CD4-positive, alpha-beta T cell treated with Interleukin-21 for 1 hour (primary cell): ENCODE measurements around the gene CFAP46.
"Not testable (repeated sequence)": the region's sequence is repeated elsewhere in the genome, so short reads cannot be mapped to it uniquely, and the experiment has no call there.

ENCODE experiments used
- DNase-seq: peaks from one replicate; pipeline ENCODE4 v3.0.0-alpha.2; 2020

The CFAP46 gene

DNA sequence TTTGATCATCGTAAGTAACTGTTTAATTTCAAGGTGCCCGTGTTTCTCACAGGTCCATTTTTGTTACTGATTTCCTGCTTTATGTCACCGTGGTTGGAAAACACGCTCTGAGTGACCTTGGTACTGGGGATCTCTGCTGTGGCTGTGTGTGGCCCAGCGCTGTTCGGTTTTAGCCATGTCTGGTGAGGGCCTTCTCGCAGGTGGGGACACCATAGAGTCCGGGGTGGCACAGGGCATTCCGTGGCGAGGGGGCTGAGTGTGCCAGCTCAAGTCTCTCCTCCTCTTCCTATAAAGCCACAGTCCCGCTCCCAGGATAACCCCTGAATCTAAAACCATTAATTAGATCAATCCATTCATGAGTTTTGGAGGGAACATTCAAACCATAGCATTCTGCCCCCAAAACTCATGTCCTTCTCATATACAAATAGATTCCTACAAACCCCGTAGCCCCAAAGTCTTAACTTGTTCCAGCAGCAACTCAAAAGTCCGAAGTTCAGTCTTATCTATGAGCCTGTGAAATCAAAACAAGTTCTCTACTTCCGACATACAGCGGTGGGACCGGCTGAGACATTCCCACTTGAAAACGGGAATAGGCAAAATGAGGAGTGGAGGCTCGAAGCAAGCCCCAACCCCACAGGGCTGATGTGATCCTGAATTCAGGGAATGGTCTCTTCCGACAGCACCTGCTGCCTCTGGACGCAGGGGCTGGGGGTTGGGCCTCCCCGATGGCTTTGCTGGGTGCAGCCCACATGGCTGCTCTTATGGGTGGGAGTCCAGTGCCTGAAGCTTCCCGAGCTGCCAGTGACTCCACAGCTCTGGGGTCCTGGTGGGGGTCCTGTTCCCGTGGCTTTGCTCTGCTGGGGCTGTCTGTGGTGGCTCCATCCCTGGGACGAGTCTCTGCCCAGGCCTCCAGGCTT is 101.4 kb downstream of the CFAP46 start:
- no peak for DNase-seq

DNA sequence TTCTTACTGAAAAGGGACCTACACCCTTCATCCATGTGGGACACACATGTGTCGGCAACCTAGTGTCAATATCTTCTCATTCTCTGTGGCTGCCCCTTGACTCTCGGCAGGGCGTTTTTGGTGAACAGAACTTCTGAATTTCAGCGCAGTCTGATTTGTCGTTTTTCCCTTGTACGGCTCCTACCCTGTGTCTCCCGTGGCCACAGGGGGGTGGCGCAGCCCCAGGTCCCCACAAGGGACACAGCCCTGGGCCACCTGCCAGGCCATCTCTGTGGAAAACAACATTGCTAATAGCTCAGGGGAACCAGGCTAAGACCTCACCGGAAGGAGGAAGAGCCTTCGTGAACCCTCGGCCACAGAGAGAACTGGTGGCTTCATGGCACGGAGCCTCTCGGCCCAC is 103.3 kb downstream of the CFAP46 start:
- no peak for DNase-seq

DNA sequence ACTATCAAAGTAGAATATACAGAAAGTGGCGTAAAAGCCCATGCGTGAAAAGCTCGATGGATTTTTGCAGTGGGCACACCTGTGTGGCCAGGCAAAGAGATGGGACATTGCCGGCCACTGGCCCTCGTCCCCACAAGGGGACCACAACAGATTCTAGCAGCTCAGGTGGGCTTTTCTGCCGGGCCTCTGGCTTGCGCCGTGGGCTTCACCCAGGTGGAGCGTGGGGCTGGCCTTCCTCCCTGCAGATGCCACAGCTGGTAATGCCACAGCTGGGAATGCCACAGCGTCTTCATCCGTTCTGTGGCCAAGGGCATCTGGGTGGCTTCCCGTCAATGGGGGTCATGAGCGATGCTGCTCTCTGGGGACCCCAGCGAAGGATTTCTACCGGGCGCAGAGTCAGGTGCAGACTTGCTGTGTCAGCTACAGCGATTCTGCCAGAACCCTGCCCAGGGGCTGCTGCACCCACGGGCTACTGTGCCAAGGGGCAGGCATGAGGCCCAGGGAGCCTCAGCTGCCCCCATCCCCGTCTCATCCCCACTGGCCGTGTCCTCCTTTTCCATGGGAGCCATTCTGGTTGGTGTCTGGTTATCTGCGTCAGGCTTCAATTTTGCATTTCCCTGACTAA is 103.9 kb downstream of the CFAP46 start:
- no peak for DNase-seq

DNA sequence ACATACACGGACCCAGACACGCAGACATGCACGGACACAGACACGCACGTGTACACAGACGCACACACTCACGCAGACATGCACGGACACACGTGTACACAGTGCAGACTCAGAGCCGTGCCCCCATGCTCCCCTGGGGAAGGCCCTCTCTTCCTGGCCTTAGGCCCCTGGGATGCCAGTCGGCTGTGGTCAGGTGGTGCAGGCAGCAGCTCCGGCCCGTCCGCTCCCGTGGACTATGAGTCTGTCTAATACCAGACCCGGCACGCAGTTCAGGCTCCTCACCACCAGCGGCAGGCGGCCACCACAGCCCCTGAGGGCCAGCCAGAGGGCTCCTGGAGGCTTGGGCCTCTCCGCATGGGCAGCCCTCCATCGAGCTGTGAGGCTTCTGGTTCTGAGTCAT is 104.5 kb downstream of the CFAP46 start:
- DNase-seq = no peak

DNA sequence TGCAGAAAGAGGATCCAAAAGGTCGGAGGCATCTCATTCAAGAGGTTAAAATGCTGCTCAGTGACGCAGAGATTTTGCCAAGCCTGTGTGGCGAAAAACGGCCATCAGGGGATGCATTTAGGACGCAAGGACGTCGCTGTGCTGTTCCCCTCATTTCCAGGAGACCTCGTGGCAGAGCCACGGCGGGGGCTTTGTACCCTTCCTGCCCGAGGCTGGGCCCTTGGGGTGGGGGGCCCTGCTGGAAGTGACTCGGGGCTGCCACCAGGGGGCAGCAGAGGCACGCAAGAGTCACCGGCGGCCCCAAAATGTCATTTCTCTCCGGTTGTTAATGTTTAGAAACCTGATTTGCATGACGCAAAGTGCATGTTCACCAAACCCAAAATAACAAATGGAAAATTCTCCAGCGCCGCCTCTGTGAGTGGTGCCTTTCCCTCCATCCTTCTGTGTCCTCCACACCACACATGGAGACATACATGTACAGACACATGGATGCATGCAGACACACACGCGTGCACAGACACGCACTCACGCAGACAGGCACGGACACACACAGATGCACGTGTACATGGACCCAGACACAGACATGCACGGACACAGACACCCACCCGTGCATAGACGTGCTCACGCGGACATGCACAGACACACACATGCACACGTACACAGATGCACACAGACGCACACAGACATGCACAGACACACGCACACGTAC is 105.4 kb downstream of the CFAP46 start:
- DNase-seq = peak; percentile 16

DNA sequence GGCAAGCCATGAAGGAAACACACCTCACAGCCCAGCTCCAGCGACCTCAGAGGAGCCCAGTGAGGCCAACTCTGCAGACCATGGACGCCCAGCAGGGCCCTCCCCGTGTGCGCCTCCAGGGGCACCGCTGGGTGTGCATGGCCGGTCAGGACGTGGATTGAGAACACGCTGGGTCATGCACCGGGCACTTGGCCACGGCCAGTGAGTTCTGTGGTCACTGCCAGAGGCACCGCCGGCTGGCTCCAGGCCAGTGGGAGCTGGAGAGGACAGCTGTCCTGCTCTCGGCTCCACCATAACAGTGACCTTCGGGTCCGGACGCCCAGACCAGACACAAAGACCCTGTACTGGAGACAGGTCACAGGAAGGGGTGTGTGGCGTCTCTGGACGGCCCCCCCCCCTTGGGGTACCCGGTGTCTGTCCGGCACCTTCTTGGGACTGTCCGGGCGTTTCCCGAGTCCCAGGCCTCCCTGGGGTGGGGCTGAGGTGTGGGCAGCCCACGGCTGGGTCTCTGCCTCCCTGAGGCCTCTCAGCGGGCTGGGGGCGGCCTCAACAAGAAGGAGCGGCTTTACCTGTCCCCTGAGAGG is 106.0 kb downstream of the CFAP46 start:
- no peak for DNase-seq

DNA sequence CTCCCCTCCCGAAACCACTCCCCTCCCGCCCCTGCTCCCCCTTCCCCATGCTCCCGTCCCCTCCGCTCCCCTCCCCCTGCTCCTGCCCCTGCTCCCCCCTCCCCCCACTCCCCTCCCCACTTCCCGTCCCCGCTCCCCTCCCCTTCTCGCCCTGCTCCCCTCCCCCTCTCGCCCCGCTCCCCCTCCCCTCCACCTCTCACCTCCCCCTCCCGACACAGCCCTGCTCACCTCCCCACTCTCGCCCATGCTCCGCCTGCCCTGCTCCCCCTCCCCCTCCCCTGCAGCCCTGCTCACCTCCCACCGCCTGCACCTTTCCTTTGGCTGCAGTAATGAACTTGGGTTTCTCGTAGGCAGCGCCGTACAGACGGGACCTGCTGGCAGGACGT is 106.5 kb downstream of the CFAP46 start:
- no peak for DNase-seq

DNA sequence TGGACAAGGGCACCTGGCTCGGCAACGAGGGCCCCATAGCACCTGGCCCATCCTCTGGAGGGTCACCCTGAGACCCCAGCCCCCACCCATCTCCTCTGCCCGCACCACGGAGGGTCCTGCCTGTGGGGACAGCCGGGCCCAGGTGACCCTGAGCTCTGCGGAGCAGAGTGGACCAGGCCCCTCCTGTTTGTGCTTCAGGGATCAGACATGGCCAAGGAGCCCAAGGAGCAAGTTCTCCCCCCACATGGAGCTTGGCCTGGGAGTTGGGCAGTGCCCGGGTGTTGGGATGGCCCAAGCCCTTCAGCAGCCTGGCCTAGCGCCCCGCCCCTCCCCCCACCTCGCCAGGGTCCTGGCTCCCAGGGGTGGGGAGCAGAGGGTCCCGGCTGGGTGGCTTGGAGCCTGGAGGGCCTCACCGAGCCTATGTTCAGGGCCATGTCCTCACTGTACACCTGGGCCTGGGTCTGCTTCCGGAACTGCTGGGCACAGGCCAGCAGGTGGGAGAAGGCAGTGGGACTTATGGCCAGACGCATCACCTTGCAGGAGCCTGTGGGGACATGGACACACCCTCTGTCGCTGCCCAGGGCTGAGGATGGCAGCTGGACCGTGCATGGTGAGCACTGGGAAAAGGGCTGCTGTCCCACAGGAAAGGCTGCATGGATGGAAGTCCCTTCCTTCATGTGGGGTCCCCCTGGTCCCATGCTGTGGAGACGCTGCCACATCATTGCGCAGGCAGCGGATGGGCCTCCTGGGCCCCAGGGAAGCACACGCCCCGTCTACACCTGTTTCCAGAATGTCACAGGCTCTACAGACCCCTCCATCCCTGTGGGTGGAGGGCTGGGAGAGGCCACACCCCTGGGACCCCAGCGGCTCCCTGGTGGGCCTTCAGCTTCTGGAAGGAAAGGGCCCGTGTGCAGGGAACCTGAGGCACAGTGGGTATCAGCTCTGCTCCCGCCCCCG is 107.2 kb downstream of the CFAP46 start:
- DNase-seq = no peak

DNA sequence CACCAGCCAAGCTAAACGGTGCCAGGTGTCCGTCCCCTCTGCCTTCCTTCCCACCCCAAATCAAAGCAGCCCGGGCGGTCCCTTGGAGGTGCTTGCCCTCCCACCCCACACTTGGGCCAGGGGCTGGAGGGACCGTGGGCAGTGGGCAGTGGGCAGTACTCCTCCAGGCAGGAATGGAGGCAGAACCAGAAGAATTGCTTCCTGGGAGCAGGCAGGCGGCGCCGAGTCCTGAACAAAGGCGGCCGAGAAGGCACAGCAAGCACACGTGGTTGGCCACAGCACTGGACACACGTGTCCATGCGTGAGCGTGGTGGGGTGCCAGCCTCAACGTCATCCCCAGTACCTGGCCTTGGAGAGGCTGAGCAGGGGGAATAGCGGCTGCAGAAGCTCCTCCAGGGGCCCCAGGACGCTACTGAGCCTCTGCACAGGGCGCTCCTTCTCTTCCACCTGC is 108.0 kb downstream of the CFAP46 start:
- no peak for DNase-seq

DNA sequence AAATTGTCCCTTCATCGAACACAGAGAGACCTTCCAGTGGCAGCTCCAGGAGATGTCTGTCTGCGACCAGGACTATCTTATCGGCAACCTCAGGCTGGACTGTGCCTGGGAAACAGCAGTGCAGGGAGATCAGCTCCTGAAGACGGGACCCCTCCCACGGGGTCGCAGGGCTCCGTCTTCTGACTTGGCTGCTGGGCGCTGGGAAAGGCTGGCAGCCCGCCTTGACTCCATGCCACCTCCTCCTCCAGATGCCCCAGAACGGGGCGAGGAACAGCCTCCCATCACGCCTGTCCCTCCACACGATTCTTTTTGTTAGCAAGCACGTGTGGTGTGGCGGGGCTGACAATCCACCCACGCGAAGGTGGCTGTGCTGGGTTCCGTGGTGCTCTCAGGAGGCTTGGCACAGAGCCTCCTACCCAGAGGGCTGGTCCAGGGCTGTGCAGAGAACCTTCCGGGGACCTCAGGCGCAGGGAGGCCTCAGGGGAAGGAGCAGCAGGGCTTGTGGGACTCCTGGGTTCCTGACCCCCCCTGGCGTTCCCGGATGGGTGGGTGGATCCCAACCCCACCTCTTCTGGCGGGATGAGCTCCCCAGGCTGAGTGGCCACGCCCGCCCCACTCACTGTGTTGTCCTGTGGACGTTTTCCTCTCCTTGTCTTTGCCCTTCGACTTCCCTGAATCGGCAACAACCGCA is 108.8 kb downstream of the CFAP46 start:
- no peak for DNase-seq

DNA sequence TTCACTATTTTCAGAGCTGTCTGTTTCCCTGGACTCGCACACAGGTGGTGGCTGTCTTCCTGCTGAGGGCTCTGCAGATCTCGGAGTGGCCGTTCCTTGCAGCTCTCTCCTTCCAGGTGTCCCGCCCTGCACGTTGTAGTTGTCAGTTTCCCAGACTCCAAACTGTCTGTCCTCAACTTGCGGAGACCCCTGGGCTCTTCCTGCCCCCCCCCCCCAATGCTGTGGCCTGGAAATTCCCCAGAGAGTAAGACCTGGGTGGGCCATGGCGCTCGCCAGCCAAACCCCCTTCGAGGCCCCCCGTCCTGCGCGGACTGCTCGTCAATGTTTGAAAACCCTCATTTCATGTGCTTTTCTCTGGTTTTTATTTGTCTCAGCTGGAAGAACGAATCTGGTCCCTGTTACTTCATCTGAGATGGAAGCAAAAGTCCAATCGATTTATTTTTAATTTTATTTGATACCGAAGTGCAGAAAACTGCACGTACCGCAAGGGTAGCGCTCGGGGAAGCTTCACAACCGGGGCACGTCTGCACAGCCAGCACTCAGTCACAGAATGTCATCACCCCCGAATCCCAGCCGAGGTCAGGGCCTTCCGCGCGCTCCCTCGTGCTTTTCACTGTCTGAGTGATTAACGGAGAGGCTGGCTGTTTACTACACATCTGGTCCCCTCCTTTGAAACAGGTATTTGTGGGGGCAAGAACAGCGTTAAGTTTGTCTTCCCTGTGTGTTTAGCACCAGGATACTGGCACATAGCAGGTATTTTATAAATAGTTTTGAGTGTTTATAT is 110.0 kb downstream of the CFAP46 start:
- no peak for DNase-seq

DNA sequence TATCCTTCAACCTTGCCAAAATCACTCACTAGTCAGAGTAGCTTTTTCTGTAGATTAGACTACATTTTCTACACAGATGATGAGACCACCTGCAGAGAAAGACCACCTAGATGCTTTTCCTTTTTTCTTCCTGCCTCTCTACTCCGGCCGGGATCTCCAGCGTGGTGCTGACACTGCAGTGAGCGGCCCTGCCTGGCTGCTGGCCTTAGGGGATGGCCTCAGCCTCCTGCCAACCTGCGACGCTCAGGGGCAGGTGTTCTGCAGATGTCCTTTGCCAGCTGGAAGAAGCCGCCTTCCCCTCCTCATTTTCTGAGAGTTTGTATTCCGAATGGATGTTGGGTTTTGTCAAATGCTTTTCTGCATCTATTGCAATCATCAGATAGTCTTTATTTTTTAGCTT is 113.0 kb downstream of the CFAP46 start:
- no peak for DNase-seq

DNA sequence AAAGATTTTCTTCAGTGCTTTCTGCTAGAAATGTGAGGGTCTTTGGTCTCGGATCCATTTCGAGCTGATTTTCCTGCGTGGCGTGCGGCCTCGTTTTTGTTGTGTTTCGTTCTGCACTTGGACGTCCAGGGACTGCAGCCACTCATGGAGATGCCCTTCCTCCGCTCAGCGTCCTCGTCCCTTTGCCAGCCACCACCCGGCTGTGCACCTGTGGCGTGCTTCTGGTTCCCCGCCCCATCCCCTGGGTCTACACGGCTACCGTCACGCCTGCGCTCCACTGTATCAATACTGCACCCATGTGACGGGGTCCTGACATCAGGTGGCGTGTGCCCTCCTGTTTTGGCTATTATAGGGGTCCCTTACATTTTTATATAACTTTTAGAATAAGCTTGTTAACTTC is 113.7 kb downstream of the CFAP46 start:
- DNase-seq = no peak

DNA sequence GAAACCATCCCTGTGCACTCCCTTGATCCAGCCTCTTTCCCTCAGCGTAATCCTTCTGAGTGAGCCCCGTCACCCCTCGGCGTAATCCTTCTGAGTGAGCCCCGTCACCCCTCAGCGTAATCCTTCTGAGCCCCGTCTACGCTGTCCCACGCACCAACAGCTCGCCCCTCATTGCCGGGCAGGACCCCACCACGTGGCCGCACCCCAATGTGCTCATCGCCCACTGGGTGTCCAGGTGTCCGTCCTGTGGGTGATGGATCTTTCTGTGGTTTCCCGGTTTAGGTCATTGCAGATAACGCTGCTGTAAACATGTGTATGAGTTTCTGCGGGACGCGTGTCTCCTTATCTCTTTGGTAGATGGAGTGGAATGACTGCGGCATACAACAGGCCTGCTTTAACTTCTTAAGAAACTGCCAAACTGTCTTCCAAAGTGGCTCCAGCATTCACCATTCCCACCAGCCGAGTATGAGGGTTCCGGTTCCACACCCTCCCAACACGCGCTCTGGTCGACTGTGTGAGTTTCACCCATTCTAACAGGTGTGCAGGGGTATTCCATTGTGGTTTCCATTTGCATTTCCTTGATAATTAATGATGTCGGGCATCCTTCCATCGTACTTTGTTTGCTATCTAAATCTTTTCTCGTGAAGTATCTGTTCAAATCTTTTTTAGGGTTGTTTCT is 114.4 kb downstream of the CFAP46 start:
- DNase-seq = no peak

DNA sequence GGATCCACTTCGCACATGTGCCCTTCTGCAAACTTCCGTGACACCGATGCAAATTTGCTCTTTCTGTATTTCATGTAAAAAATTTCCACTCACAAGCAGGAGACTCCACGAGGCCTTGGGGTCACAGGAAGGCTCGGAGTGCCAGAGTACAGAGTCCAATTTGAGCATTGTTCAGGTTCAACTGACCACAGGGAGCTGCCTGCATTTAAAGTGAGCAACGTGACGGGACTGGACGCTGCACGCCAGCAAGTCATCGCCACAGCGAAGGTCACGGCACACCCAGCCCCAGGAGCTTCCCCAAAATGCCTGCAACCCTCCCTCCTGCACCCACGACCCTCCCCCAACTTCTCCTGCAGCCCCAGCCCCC is 115.0 kb downstream of the CFAP46 start:
- DNase-seq = no peak

DNA sequence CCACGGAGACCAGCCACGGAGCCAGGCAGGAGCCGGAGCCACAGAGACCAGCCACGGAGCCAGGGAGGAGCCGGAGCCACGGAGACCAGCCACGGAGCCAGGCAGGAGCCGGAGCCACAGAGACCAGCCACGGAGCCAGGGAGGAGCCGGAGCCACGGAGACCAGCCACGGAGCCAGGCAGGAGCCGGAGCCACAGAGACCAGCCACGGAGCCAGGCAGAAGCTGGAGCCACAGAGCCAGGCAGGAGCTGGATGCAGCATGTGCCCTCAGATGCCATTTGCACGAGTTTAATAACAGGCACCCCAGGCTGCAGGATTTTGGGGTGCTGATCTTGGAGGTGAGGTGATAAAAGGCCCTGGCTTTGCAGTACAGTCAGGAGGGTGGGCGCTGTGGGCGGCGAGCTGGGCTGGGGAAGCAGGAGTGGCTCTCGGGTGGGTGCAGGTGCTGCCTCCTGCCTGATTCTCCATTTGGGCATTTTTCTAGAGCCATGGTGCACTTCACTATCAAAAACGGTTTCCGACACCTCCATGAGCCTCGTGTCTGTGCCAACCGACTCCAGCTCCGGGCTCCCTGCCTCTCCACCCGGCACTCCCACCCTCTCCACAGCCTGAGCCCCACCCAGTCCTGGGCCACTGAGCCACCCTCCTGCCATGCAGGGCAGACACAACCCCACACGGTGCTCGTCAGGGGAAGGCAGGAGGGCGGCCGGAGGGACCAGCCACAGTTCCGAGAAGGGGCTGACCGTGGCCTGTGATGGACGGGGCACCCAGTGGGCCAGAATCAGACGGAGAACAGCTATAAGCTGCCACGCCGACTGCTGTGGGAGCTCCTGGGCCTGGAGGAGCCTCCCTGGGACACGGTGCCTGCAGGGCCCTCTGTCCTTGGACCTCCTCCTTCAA is 115.6 kb downstream of the CFAP46 start:
- no peak for DNase-seq

DNA sequence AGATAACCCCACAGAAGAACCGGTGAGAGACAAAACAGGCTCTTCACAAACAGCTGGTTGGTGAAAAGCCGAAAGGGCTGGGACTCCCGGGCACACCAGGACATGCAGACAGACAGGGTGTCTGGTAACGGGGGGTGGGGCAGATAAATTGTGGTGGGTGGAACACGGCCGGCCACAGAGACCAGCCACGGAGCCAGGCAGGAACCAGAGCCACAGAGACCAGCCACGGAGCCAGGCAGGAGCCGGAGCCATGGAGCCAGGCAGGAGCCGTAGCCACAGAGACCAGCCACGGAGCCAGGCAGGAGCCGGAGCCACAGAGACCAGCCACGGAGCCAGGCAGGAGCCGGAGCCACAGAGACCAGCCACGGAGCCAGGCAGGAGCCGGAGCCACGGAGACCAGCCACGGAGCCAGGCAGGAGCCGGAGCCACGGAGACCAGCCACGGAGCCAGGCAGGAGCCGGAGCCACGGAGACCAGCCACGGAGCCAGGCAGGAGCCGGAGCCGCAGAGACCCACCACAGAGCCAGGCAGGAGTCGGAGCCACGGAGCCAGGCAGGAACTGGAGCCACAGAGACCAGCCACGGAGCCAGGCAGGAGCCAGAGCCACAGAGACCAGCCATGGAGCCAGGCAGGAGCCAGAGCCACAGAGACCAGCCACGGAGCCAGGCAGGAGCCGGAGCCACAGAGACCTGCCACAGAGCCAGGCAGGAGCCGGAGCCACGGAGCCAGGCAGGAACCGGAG is 116.4 kb downstream of the CFAP46 start:
- not testable (repeated sequence) for DNase-seq

DNA sequence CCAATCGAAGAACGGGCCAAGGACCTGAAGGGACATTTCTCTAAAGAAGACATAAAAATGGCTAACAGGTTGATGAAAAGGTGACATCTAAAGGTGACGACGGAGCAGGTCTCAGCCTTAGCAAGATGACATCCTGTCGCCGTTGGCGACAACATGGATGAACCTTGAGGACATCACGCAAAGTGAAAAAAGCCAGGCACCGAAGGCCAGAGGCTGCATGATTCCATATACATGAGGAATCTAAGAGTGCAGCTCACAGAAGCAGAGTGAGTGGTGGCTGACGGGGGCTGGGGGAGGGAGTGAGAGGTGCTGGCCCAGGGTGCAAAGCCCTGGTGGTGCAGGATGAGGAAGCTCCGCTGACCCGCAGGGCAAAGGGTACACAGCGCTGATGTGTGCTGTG is 122.3 kb downstream of the CFAP46 start:
- no peak for DNase-seq
